K562 (cell line): ENCODE data around the gene CSNK1G1. TPM values are rescaled to one million over a fixed set of nuclear protein-coding genes. Genes with fewer than 3 reads are reported as not detected.

Experiments used
- ATAC-seq: fragments of 200-7000 bp; cut with Tn5 transposase; 3 replicates; pipeline ENCODE4 v1.9.1; 2020; ENCODE audit warnings: moderate library complexity
- BruUV-seq: library from RNA; stranded (reverse); fragments of 400-500 nt; replicated peaks from 2 replicates; lab custom pipeline; 2021; lab: Mats Ljungman, UMichigan
- CTCF ChIA-PET: fragments of 300-600 bp; formaldehyde crosslinking; extraction: SDS; loops from one replicate; lab custom pipeline; 2021; ENCODE audit warnings: low intra/inter-chr PET ratio; lab: Yijun Ruan, JAX
- POLR2A ChIA-PET: fragments of 300-600, 350-650 bp; sonication (Branson Sonifier 250); formaldehyde crosslinking; extraction: SDS; loops from one replicate; lab custom pipeline; 2021; ENCODE audit warnings: antibody characterized with exemption, inconsistent platforms; lab: Yijun Ruan, JAX
- DNase-seq, 4 experiments: peaks; one replicate each; pipeline versions ENCODE4 v3.0.0 to v3.0.0-alpha.2; 2011 to 2018; ENCODE audit warnings: low spot score in 3 of 4, mixed read lengths in 3 of 4; ENCODE audit errors: extremely low read depth in 1 of 4
- FAIRE-seq: peaks from 2 replicates; lab custom pipeline; 2011; peaks lifted over from hg19 to GRCh38; lab: Jason Lieb, UNC
- H2AFZ ChIP-seq: 2 replicates; pipeline ENCODE4 v1.6.0; 2011; ENCODE audit warnings: low read depth, low read length, control low read depth, inconsistent platforms
- H3K27ac ChIP-seq: fragments of 200-600 bp; 3 replicates; pipeline ENCODE4 v1.8.0; 2011; ENCODE audit warnings: low read depth, mild to moderate bottlenecking, control low read depth, inconsistent platforms, low read length, moderate library complexity, mixed read lengths; ENCODE audit errors: extremely low read depth
- H3K27me3 ChIP-seq, 2 experiments: fragments of 300-600 bp in 1 of 2; 2 replicates in 1 of 2; 3 replicates in 1 of 2; pipeline versions ENCODE4 v1.6.0 to v1.8.0; 2011; ENCODE audit warnings: inconsistent platforms in 2 of 2, low read length in 2 of 2, mild to moderate bottlenecking in 1 of 2, mixed read lengths in 1 of 2, moderate library complexity in 1 of 2; ENCODE audit not compliant: control insufficient read depth in 2 of 2, insufficient read depth in 2 of 2
- H3K36me3 ChIP-seq: fragments of 300-600 bp; 3 replicates; pipeline ENCODE4 v1.8.0; 2011; ENCODE audit warnings: mild to moderate bottlenecking, low read length, inconsistent platforms; ENCODE audit not compliant: control insufficient read depth, insufficient read depth
- H3K4me1 ChIP-seq, 2 experiments: fragments of 200-600 bp in 1 of 2; replicated peaks in 1 of 2; 2 replicates in 1 of 2; 3 replicates in 1 of 2; pipeline versions ENCODE4 v1.5.1 to v1.8.0; 2011; ENCODE audit warnings: inconsistent platforms in 2 of 2, low read length in 2 of 2, mild to moderate bottlenecking in 1 of 2, mixed read lengths in 1 of 2, moderate library complexity in 1 of 2; ENCODE audit not compliant: control insufficient read depth in 2 of 2, insufficient read depth in 2 of 2
- H3K4me2 ChIP-seq: 2 replicates; pipeline ENCODE4 v1.6.1; 2011; ENCODE audit warnings: low read length, control low read depth, inconsistent platforms, mixed read lengths; ENCODE audit not compliant: insufficient read depth
- H3K4me3 ChIP-seq: fragments of 200-600 bp; sonication (generic), shearing (Covaris generic); 2 replicates; pipeline ENCODE4 v1.5.1; 2016; ENCODE audit warnings: control low read depth, inconsistent platforms
- H3K79me2 ChIP-seq: fragments of 200-600 bp; 3 replicates; pipeline ENCODE4 v1.8.0; 2011; ENCODE audit warnings: low read length, inconsistent platforms; ENCODE audit not compliant: control insufficient read depth, insufficient read depth
- H3K9ac ChIP-seq, 2 experiments: 2 replicates each; pipeline versions ENCODE4 v1.6.0 to v1.6.1; 2011; ENCODE audit warnings: low read depth in 2 of 2, low read length in 2 of 2, control low read depth in 1 of 2, inconsistent platforms in 1 of 2, mild to moderate bottlenecking in 1 of 2, mixed read lengths in 1 of 2; ENCODE audit not compliant: insufficient read depth in 1 of 2
- H3K9me1 ChIP-seq: one replicate; pipeline ENCODE4 v1.6.0; 2011; ENCODE audit warnings: inconsistent platforms, mild to moderate bottlenecking, low read length, moderate library complexity; ENCODE audit not compliant: control insufficient read depth, insufficient read depth
- H3K9me3 ChIP-seq: replicated peaks from 2 replicates; pipeline ENCODE4 v1.5.1; 2011; ENCODE audit warnings: low read depth, low read length, inconsistent platforms; ENCODE audit not compliant: control insufficient read depth, insufficient read depth
- H4K20me1 ChIP-seq: replicated peaks from 2 replicates; pipeline ENCODE4 v1.6.1; 2011; ENCODE audit warnings: low read length, inconsistent platforms, mixed read lengths; ENCODE audit not compliant: control insufficient read depth, insufficient read depth
- BCOR ChIP-seq: fragments of 450-650 bp; IDR thresholded peaks from 2 replicates; pipeline ENCODE4 v1.6.1; 2016
- CAMTA2 ChIP-seq: fragments of 250-450 bp; sonication (Bioruptor Pico); conservative IDR thresholded peaks from 2 replicates; pipeline ENCODE4 v1.5.1; 2022
- FOXK2 ChIP-seq, 2 experiments: fragments of 450-650 bp; IDR thresholded peaks in 1 of 2; conservative IDR thresholded peaks in 1 of 2; 2 replicates each; pipeline ENCODE4 v1.6.1; 2016; ENCODE audit warnings: low read depth in 2 of 2, mild to moderate bottlenecking in 1 of 2
- KDM1A ChIP-seq, 2 experiments: fragments of 450-650 bp; IDR thresholded peaks; 2 replicates each; pipeline ENCODE4 v1.6.1; 2016; ENCODE audit warnings: mild to moderate bottlenecking in 2 of 2
- MAZ ChIP-seq, 2 experiments: fragments of 450-650 bp in 1 of 2; sonication (generic) in 1 of 2; formaldehyde crosslinking; IDR thresholded peaks in 1 of 2; conservative IDR thresholded peaks in 1 of 2; 2 replicates each; pipeline versions ENCODE4 v1.4.0 to v1.5.0; 2020; ENCODE audit warnings: mild to moderate bottlenecking in 1 of 2, missing genetic modification reagents in 1 of 2
- NBN ChIP-seq: fragments of 450-650 bp; IDR thresholded peaks from 2 replicates; pipeline ENCODE4 v1.6.1; 2016; ENCODE audit warnings: low read depth, mild to moderate bottlenecking
- PHF20 ChIP-seq: fragments of 450-650 bp; IDR thresholded peaks from 2 replicates; pipeline ENCODE4 v1.6.1; 2018; ENCODE audit not compliant: partially characterized antibody
- RBBP5 ChIP-seq: fragments of 200-600 bp; sonication (generic); IDR thresholded peaks from 2 replicates; pipeline ENCODE4 v1.6.1; 2012; ENCODE audit warnings: borderline replicate concordance, mild to moderate bottlenecking, low read length, control low read depth, inconsistent platforms; ENCODE audit not compliant: insufficient read depth, poor library complexity, severe bottlenecking
- RCOR1 ChIP-seq, 2 experiments: IDR thresholded peaks; 2 replicates each; pipeline ENCODE4 v1.6.1; 2012; ENCODE audit warnings: low read depth in 2 of 2, low read length in 2 of 2, borderline replicate concordance in 1 of 2, improper control_type of control experiment in 1 of 2
- TAF7 ChIP-seq: fragments of 450-650 bp; IDR thresholded peaks from 2 replicates; pipeline ENCODE4 v1.6.1; 2016; ENCODE audit warnings: missing genetic modification characterization, missing compliant biosample characterization
- ZNF431 ChIP-seq: sonication (generic); formaldehyde crosslinking; IDR thresholded peaks from 2 replicates; pipeline ENCODE4 v1.8.0; 2022; ENCODE audit warnings: mild to moderate bottlenecking, missing genetic modification reagents
- in situ Hi-C: fragments of 300-500 bp; cut with MboI; formaldehyde crosslinking; loops from 4 replicates; pipeline ENCODE4 v1.15.0; 2018; ENCODE audit warnings: inconsistent platforms, mixed read lengths
- intact Hi-C: fragments of 100-400 bp; cut with micrococcal nuclease; formaldehyde crosslinking; loops from 2 replicates; pipeline ENCODE4 v1.14.2; 2022
- polyA plus RNA-seq, 8 experiments: library from polyadenylated mRNA; depleted of rRNA in 4 of 8; stranded (reverse) in 5 of 8; unstranded in 3 of 8; fragments of >200 nt; fragmentation: Nextera tagmentation in 2 of 8; fragmentation: Illumina TruSeq in 1 of 8; extraction: Ambion mirVana in 2 of 8; extraction: Trizol in 1 of 8; gene quantifications; 2 replicates each; pipeline versions ENCODE4 v1.2.1 to v1.2.3, GENCODE V29; 2011 to 2014; ENCODE audit warnings: inconsistent platforms in 1 of 8, missing spikeins in 1 of 8
- total RNA-seq, 7 experiments: library from RNA; depleted of rRNA in 6 of 7; stranded (reverse); fragments of >200 nt in 6 of 7; fragmentation: Illumina TruSeq in 2 of 7; extraction: Trizol in 2 of 7; gene quantifications; 2 replicates each; pipeline versions ENCODE4 v1.2.1 to v1.2.3, GENCODE V29; 2011 to 2021; ENCODE audit warnings: low replicate concordance in 1 of 7
- TF ChIP-seq, protein P1 (sequence below): fragments of 450-650 bp; IDR thresholded peaks from 2 replicates; pipeline ENCODE4 v1.6.1; 2016
- TF ChIP-seq, protein P2 (sequence below): fragments of 250-450 bp; sonication (Bioruptor Pico); IDR thresholded peaks from 2 replicates; pipeline ENCODE4 v1.9.0; 2021; ENCODE audit warnings: mild to moderate bottlenecking, inconsistent platforms
- TF ChIP-seq, protein P3 (sequence below), 3 experiments: IDR thresholded peaks in 2 of 3; conservative IDR thresholded peaks in 1 of 3; 2 replicates each; pipeline ENCODE4 v1.5.1; 2011 to 2012; ENCODE audit warnings: low read length in 3 of 3, mild to moderate bottlenecking in 3 of 3, control low read depth in 2 of 3, improper control_type of control experiment in 1 of 3, inconsistent platforms in 1 of 3, low read depth in 1 of 3, mixed read lengths in 1 of 3, moderate library complexity in 1 of 3; ENCODE audit not compliant: insufficient read depth in 2 of 3

CSNK1G1 gene
- total and polyA plus RNA-seq, 9 of the 15 experiments (the other 6 are each of a cell fraction or from before 2014, with no cell fraction given): 4.5 to 18.5 (median 9.5) TPM

DNA sequence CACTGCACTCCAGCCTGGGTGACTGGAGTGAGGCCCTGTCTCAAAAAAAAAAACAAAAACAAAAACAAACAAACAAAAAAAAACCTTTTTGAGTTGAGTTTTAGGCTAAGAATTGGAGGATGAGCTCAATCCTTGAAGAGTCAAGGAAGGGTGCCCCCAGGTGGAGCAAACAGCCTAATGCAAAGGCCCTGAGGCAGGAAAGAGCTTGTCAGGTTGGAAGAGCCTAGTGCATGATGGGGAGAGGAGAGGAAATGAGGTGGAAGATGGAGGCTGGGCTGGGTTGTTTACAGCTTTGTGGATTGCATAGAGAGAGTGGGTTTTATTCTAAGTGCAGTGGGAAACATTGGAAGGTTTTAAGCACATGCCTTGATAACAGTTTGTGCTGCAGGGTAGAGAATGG lies 206.5 kb downstream of the CSNK1G1 start:
- Histone ChIP-seq H3K79me2 (no peaks in the 10 kb centered on the region), H3K4me2 (no peak overlapping the region), H3K27me3 (no peaks in the 10 kb centered on the region), H3K9me3 (no peaks in the 10 kb centered on the region), H3K27ac (no peak overlapping the region; the same call in 1 of the 3 replicates), H4K20me1 (no peaks in the 10 kb centered on the region; the same call in 1 of the 2 replicates), H3K9me1 (peaks cover 4% of the 10 kb centered on the region), H3K36me3 (peaks cover 3% of the 10 kb centered on the region; the same call in 1 of the 3 replicates), H3K4me3 (no peak overlapping the region), H2AFZ (peak overlapping the region; percentile 83; the same call in 1 of the 2 replicates), H3K4me1 (peaks cover 34 to 82% of the 10 kb centered on the region in 2 experiments), H3K9ac (no peak overlapping the region)
- 0 out of 3 replicates have a peak, but pooled peaks have one; percentile 5 for ATAC-seq
- CTCF ChIA-PET: no interaction called here
- no TSS peak for BruUV-seq
- POLR2A ChIA-PET: interaction anchor here (0.6 to 2.4 kb wide), 7 partner anchors 8 to 211 kb away, joined by 3 to 10 read pairs (median 4); partner anchors contain the start of genes CIAO2A and PPIB
- peak; percentile 84 for FAIRE-seq
- intact Hi-C loops: no loop called here
- in situ Hi-C loops: no loop called here
- peak in 3 of 4 experiments; percentile 36 to 81 (median 51) for DNase-seq
- TF ChIP-seq NBN (0 out of 2 replicates have a peak, but pooled peaks have one; percentile 48), MAZ (CRISPR knock-in tag; conservative IDR thresholded peaks at IDR 0.05 in 1 of 2, IDR thresholded peaks at IDR 0.05 in 1 of 2) (0 out of 4 replicates have a peak, but pooled peaks of 1 of the 2 experiments have one; percentile 13), RBBP5 (no peak), CAMTA2 (CRISPR knock-in tag) (no peak), PHF20 (no peak), KDM1A (IDR thresholded peaks at IDR 0.05) (peak in 1 of 2 experiments; percentile 54; a peak in 1 of 4 replicates), RCOR1 (IDR thresholded peaks at IDR 0.05; ENCODE audit: borderline replicate concordance in 1 of 2, low read depth in 2 of 2, low read length in 2 of 2) (0 out of 4 replicates have a peak, but pooled peaks of 1 of the 2 experiments have one; percentile 33), ZNF431 (no peak), FOXK2 (conservative IDR thresholded peaks at IDR 0.05 in 1 of 2, IDR thresholded peaks at IDR 0.05 in 1 of 2; ENCODE audit: low read depth in 2 of 2) (peak; percentile 62 to 75), TAF7 (tag) (no peak), BCOR (peak; percentile 89)
- TF ChIP-seq, protein P1, sequence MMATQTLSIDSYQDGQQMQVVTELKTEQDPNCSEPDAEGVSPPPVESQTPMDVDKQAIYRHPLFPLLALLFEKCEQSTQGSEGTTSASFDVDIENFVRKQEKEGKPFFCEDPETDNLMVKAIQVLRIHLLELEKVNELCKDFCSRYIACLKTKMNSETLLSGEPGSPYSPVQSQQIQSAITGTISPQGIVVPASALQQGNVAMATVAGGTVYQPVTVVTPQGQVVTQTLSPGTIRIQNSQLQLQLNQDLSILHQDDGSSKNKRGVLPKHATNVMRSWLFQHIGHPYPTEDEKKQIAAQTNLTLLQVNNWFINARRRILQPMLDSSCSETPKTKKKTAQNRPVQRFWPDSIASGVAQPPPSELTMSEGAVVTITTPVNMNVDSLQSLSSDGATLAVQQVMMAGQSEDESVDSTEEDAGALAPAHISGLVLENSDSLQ: 0 out of 2 replicates have a peak, but pooled peaks have one; percentile 32
- TF ChIP-seq, protein P2, sequence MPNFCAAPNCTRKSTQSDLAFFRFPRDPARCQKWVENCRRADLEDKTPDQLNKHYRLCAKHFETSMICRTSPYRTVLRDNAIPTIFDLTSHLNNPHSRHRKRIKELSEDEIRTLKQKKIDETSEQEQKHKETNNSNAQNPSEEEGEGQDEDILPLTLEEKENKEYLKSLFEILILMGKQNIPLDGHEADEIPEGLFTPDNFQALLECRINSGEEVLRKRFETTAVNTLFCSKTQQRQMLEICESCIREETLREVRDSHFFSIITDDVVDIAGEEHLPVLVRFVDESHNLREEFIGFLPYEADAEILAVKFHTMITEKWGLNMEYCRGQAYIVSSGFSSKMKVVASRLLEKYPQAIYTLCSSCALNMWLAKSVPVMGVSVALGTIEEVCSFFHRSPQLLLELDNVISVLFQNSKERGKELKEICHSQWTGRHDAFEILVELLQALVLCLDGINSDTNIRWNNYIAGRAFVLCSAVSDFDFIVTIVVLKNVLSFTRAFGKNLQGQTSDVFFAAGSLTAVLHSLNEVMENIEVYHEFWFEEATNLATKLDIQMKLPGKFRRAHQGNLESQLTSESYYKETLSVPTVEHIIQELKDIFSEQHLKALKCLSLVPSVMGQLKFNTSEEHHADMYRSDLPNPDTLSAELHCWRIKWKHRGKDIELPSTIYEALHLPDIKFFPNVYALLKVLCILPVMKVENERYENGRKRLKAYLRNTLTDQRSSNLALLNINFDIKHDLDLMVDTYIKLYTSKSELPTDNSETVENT (CRISPR knock-in tag): no peak
- TF ChIP-seq, protein P3, sequence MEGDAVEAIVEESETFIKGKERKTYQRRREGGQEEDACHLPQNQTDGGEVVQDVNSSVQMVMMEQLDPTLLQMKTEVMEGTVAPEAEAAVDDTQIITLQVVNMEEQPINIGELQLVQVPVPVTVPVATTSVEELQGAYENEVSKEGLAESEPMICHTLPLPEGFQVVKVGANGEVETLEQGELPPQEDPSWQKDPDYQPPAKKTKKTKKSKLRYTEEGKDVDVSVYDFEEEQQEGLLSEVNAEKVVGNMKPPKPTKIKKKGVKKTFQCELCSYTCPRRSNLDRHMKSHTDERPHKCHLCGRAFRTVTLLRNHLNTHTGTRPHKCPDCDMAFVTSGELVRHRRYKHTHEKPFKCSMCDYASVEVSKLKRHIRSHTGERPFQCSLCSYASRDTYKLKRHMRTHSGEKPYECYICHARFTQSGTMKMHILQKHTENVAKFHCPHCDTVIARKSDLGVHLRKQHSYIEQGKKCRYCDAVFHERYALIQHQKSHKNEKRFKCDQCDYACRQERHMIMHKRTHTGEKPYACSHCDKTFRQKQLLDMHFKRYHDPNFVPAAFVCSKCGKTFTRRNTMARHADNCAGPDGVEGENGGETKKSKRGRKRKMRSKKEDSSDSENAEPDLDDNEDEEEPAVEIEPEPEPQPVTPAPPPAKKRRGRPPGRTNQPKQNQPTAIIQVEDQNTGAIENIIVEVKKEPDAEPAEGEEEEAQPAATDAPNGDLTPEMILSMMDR (IDR thresholded peaks at IDR 0.05 in 2 of 3, conservative IDR thresholded peaks at IDR 0.05 in 1 of 3; ENCODE audit: insufficient read depth in 2 of 3, low read depth in 1 of 3, low read length in 3 of 3): peak; percentile 49 to 56 (median 54)
